IPS DF 6.9 (cell line): ENCODE measurements around the gene GGTLC3.
A peak's percentile ranks its signal among the peaks of the same experiment; 100 is the strongest.
"Not testable (repeated sequence)": the region's sequence is repeated elsewhere in the genome, so short reads cannot be mapped to it uniquely, and the experiment has no call there.

Experiments used
- DNase-seq: peaks from one replicate; pipeline ENCODE4 v3.0.0-alpha.2; 2013; ENCODE audit warnings: low read depth, low spot score
- H3K27ac ChIP-seq: one replicate; pipeline ENCODE4 v1.5.1; 2013; ENCODE audit warnings: low read length, control low read depth
- H3K27me3 ChIP-seq: 2 replicates; pipeline ENCODE4 v1.6.1; 2013; ENCODE audit warnings: mild to moderate bottlenecking, low read length; ENCODE audit not compliant: control insufficient read depth, insufficient read depth
- H3K36me3 ChIP-seq: 2 replicates; pipeline ENCODE4 v1.6.1; 2013; ENCODE audit warnings: low read length; ENCODE audit not compliant: control insufficient read depth, insufficient read depth
- H3K4me1 ChIP-seq: 2 replicates; pipeline ENCODE4 v1.6.1; 2013; ENCODE audit warnings: low read length; ENCODE audit not compliant: control insufficient read depth, insufficient read depth
- H3K4me3 ChIP-seq: 2 replicates; pipeline ENCODE4 v1.5.1; 2013; ENCODE audit warnings: mild to moderate bottlenecking, low read length
- H3K9me3 ChIP-seq: 2 replicates; pipeline ENCODE4 v1.6.1; 2013; ENCODE audit warnings: low read length, inconsistent platforms; ENCODE audit not compliant: control insufficient read depth, insufficient read depth
- WGBS: extraction: QIAGEN DNeasy Blood & Tissue Kit; methylation state at CpG from one replicate; pipeline ENCODE4 v1.1.7; 2013; ENCODE audit warnings: mixed read lengths, missing lambda C conversion rate; ENCODE audit not compliant: insufficient read length, insufficient coverage; 5-methylcytosine and 5-hydroxymethylcytosine counted together

Gene GGTLC3

DNA sequence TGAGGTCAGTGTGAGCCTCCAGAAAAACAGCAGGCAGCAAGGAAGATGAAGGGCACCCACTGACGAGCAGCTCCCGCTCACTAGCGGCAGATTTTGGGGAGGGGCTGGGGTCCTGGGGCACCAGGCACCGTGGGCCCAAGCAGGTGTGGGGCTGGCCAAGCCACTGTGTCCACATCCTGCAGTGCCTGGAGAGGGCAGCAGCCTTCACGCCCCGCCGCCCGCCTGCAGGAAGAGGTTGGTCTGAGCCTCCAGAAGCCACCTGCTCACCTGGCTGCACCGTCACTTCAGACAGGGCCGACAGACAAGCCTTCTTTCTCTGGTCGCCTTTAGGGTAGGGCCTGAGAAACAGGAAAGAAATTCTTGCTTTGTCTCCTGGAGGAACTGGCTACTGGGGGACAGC is 25.4 kb upstream of the GGTLC3 start:
- H3K4me3 ChIP-seq, H3K9me3 ChIP-seq, H3K4me1 ChIP-seq, H3K27me3 ChIP-seq, H3K27ac ChIP-seq, H3K36me3 ChIP-seq, DNase-seq: not testable (repeated sequence)
- no CpG with 5 or more reads among the region's 11 CpGs for WGBS

DNA sequence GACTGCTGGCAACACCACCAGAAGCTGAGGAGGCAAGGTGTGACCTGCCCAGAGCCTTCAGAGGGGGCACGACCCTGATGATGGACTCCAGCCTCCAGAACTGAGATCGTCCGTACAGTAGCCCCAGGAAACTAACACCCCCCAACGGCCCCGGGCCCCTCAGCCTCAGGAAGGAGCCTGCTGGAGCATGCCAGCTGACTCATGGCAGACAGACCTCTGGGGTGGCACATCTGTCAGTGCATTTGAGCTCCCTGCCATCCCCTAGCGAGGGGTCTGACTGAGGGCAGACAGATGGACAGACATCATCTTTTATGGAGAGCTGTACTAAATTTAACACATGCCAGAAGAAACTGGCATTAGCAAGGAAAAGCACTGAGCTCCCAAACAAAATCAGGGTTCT is 22.0 kb upstream of the GGTLC3 start:
- H3K4me1 ChIP-seq, H3K27ac ChIP-seq, H3K4me3 ChIP-seq, H3K27me3 ChIP-seq, DNase-seq, H3K36me3 ChIP-seq, H3K9me3 ChIP-seq: not testable (repeated sequence)
- WGBS = no CpG with 5 or more reads among the region's 6 CpGs

DNA sequence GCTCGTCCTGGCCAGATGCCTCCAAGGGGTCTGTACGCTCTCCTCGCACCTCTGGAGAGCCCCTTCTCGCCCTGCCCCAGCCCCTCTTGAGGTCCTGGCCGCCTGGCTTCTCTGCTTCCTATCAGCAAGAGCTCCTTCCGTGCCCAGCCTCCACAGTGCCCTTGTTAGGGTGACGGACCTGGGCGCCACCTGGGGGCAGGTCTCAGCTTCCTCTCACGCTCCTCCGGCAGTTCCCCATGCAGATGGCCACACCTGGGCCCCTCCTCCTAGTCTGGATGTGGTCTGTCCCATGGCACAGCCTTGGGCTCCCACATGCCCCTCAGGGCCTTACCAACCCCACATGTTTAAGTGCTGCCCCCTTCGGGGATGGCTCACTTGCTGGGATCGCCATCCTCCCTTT is 16.4 kb upstream of the GGTLC3 start:
- H3K27me3 ChIP-seq, H3K27ac ChIP-seq, DNase-seq, H3K9me3 ChIP-seq, H3K4me3 ChIP-seq, H3K4me1 ChIP-seq, H3K36me3 ChIP-seq: not testable (repeated sequence)
- WGBS = no CpG with 5 or more reads among the region's 12 CpGs

DNA sequence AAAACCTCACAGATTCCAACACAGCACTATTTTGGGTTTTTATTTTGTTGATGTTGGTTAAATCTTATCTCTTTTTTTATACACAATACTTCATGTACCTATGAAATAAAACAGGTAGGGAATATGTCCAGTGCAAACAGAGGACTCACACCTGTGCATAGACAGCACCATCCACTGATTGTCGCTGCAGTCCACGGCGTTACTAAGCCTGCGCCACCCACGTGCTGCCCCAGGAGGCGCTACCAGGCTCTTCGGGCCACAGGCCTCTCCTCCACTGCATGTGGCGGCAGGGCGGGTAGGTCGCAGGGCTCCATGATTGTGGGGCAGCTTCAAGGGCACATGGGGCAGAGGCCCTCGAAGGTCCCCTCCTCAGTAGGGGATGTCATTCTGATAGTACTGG is 15.7 kb upstream of the GGTLC3 start:
- not testable (repeated sequence) for H3K27ac ChIP-seq, DNase-seq
- no CpG with 5 or more reads among the region's 11 CpGs for WGBS

DNA sequence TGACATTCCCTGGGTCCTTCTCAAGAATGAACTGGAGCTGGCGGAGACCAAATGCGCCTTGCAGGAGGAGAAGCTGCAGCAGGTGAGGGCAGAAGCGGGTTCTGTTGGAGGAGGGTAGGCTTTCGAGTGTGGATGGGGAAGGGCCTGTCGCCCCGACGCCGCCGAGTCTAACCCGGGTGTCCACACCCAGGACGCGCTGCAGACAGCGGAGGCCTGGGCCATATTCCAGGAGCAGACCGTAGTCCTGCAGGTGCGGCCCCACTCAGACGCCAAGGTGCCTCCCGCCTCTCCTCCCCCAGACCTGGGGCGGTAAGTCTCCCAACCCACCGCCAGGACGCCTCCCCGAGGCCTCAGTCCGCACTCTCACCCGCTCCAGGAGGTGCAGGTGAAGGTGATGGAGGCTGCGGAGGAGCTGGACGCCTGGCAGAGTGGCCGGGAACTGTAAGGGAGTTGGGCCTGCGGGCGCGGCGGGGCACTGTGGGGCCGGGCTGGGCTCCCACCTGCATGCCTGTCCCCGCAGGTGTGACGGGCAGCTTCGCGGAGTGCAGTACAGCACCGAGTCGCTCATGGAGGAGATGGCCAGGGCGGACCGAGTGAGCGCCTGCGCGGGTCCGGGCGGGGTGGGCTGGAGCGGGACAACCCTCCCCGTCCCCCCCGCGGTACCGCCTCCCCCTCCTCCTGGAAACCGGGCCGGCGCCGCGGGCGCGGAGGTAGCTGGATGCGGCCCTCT is 11.6 kb upstream of the GGTLC3 start:
- H3K9me3 ChIP-seq, H3K4me3 ChIP-seq, DNase-seq, H3K27me3 ChIP-seq, H3K36me3 ChIP-seq, H3K4me1 ChIP-seq, H3K27ac ChIP-seq: not testable (repeated sequence)
- no CpG with 5 or more reads among the region's 57 CpGs for WGBS

More for the DNA sequence above, 15.7 kb upstream of the GGTLC3 start:
- not testable (repeated sequence) for H3K27me3 ChIP-seq, H3K4me3 ChIP-seq, H3K9me3 ChIP-seq, H3K4me1 ChIP-seq, H3K36me3 ChIP-seq

DNA sequence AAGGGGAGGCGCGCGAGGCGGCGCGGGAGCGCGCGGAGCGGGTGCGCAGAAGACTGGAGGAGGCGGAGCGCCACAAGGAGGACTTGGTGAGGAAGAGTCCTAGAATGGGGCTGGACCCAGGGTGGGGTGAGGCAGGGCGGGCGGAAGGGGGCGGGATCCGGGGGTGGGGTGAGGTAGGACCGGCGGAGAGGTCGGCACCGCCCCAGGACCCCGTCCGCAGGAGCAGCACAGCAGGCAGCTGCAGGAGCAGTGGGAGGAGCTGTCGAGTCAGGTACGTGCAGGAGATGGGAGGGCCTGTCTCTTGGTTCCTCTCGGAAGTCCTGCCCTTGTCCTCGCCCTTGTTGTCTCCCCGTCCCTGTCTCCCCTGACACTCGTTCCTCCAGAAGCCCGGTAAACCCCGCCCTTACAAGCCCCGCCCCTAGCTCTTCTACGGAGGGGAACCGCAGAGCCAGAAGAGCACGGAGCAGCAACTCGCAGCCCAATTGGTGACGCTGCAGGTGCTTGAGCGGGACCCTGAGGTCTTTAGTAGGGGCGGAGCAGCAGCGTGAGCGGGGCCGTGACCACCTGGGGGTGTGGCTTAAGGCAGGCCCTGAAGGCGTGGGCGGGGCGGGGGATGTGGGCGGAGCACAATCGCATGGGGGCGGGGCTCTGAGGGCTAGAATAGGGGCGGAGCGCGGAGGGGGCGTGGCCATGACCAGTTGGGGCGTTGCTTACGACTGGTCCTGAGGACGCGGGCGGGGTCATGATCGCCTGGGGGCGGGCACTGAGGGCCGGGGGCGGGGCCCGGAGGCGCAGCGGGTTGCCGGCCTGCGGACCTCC is 10.8 kb upstream of the GGTLC3 start:
- peak; percentile 9 for DNase-seq
- no CpG with 5 or more reads among the region's 66 CpGs for WGBS
- not testable (repeated sequence) for H3K4me3 ChIP-seq, H3K27ac ChIP-seq, H3K36me3 ChIP-seq, H3K9me3 ChIP-seq, H3K4me1 ChIP-seq, H3K27me3 ChIP-seq

DNA sequence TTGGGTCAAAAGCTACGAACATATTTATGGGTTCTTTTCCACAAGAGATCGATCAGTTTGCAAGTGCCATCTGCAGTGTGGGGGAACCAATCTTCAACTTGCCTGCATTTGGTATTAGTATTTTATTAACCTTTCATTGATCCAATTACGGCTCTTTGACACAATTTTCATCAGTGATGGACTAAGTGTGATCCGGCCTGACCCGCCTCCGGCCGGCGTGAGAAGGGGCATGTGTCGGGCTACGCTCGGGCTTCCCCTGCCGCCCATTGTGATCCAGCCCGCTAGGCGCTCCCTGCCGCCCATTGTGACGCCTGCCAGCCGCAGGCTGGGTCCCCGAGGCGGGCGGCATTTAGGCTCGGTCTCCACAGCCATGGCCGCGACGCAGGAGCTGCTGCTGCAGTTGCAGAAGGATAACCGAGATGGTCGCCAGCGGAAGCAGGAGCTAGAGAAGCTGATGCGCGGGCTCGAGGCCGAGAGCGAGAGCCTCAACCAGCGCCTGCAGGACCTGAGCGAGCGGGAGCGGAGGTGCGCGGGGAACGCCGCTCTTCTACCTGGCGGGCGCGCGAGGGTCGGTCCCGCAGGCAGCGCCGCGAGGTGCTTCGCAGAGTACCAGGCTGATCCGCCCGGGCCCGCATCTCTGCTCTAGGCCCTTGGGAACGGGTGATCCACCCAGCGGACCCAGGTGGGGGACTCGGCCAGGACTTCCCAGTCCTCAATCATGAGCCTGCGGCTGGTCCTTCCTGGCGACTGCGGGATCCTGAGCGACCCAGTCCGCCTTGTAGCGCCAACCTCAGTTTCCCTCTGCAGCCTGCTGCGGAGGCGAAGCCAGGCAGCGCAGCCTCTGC is 10.0 kb upstream of the GGTLC3 start, which contains the start of gene TMEM191B:
TSS of gene TMEM191B (plus strand) at position 51 of the 845 bp plus-strand sequence. CDS start at position 230, 179 bp downstream.
- not testable (repeated sequence) for DNase-seq, H3K36me3 ChIP-seq, H3K4me1 ChIP-seq, H3K4me3 ChIP-seq, H3K9me3 ChIP-seq, H3K27ac ChIP-seq, H3K27me3 ChIP-seq
- WGBS = no CpG with 5 or more reads among the region's 65 CpGs

DNA sequence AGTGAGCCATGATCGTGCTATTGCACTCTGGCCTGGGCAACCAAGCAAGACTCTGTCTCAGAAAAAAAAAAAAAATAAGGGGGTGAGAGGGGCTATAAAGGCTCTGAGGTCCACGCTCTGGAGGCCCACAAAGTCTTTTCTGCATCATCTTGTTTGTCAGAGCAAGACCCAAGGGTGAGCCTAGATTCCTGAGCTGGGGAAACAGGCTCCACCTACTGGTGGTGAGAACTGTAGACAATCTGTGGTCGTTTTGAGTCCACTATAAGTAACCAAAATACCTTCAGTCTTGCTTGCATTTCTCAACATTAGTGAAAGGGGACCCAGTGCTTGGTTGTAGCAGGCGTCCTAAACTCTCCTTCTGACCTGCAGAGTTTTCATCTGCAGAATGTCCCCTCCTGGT is 5.4 kb upstream of the GGTLC3 start:
- not testable (repeated sequence) for H3K9me3 ChIP-seq, H3K4me3 ChIP-seq, H3K4me1 ChIP-seq, DNase-seq, H3K27ac ChIP-seq, H3K27me3 ChIP-seq, H3K36me3 ChIP-seq
- no CpG with 5 or more reads among the region's 4 CpGs for WGBS

DNA sequence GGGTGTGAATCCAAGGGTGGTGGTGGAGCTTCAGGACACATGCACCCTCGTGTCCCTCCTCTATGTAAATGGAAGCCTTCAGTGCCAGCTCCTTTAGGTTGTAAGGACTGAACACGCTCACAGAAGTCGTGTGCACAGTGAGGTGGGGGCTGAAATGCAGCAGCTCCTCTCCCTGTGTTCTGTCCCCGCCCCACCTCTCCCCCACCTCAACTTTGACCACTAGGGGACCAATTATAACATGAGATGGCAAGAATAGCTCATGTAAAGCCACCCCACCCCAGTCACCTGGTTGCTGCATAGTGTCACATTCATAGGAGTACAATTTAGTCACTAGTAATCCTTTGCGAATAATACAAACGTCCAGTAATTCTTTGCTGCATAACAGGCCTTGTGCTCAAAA is 4.8 kb upstream of the GGTLC3 start:
- H3K4me3 ChIP-seq = not testable (repeated sequence)
- WGBS = no CpG with 5 or more reads among the region's 6 CpGs

DNA sequence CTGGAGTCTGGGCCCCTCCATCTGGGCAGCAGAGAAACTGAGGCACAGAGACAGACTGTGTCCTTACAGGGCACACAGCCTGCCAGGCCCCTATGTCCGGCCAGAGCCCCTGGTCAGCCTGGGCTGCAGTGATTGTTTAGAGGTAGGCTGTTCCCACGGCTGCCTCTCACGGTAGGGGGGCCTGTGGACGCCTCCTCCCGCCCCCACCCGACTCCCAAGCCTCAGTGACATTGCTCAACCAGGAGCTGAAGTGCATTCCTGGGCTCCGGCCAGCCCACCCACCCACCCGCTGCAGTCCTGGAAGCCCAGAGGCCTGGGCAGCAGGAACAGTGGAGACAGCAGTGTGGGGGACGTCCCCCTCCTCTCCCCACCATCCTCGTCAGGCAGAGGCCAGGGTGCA is 4.5 kb downstream of the GGTLC3 start:
- H3K27me3 ChIP-seq, H3K27ac ChIP-seq, DNase-seq, H3K9me3 ChIP-seq, H3K4me3 ChIP-seq, H3K4me1 ChIP-seq, H3K36me3 ChIP-seq: not testable (repeated sequence)
- no CpG with 5 or more reads among the region's 10 CpGs for WGBS

More for the DNA sequence above, 4.8 kb upstream of the GGTLC3 start:
- not testable (repeated sequence) for H3K27ac ChIP-seq, DNase-seq, H3K4me1 ChIP-seq, H3K36me3 ChIP-seq, H3K27me3 ChIP-seq, H3K9me3 ChIP-seq
